Activated CD4-positive, CD25-positive, alpha-beta regulatory T cell treated with anti-CD3 and anti-CD28 coated beads, Interleukin-2, amount 50 U/mL, for 16 hours (primary cell): ENCODE results near the gene TXNDC9.
"Not testable (repeated sequence)": the region's sequence is repeated elsewhere in the genome, so short reads cannot be mapped to it uniquely, and the experiment has no call there.

Source experiments
- DNase-seq: peaks from one replicate; pipeline ENCODE4 v3.0.0-alpha.2; 2020; ENCODE audit warnings: low read depth, low spot score

The TXNDC9 gene

DNA sequence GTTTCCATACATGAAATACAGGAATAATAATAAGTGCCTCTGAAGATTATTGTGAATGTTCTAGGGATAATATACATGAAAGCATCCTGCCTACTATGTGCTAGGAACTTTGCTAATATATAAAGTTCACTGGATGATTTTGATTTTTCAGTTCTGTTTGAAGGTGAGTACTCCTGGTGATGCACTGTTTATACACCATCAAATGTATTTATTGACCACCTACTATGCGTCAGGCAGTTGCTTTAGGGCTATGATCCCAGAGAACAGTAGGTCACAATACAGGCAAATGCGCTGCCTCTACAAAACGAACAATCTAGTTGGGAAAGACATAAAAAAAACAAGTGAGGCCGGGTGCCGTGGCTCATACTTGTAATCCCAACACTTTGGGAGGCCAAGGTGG is 10.7 kb downstream of the TXNDC9 start:
- DNase-seq, result no peak

- DNase-seq, result not testable (repeated sequence)
These were observed 18.3 kb downstream of the TXNDC9 start for GRCh38 chr2:99317873-99318200.

DNA sequence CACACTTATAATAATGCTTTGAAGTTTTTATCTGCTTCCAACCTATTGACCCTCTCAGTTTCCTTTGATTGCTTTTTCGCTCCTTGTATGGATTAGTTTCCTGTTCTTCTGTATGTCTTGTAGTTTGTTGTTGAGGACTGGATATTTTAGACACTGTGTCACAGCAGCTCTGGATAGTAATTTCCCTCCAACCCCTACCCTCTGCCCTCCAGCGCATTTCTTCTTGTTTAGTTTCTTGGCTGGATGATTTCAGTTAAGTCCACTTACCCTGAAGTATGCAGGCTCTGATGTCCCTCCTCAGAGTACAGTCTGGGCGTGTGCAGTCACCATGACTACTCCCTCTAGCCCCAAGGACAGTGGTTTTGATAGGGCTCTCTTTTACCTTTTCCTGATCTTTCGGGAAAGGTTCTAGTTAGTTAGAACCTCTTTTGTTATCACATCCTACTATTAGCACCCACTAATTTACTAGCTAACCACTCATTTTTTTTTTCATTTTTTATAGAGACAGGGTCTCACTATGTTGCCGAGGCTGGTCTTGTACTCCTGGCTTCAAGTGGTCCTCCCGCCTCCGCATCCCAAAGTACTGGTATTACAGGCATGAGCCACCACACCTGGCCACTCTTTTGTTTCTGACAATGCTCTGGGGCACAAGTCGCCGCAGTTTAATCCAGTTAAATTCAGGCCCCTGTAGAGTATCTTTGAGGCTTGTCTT is 18.8 kb downstream of the TXNDC9 start:
- DNase-seq, result no peak

DNA sequence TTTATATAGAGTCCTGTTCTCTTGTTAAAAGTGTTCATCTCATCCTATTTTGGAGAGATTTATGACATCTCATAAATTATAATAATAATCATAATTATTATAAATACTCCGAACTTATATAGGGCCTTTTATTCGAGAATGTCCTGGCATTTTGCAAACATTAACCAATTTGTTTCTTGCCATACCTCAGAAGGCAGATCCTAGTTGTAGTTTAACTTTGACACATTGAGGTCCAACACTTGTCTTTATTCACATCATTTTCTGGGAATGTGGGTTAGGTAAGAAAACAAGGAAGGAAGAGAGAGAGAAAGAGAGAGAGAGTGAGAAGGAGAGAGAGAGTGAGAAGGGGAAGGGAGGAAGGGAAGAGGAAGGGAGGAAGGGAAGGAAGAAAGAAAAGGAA is 35.0 kb downstream of the TXNDC9 start, which contains the start of gene LYG1:
Gene LYG1, minus strand, starts transcription at position 101 of the 400 bp plus-strand sequence. CDS start 5,527 bp downstream, outside the sequence.
- DNase-seq, result not testable (repeated sequence)

GRCh38 chr2:99299580-99299979 is 36.6 kb downstream of the TXNDC9 start:
- no peak for DNase-seq

- DNase-seq, result no peak
These were observed 38.1 kb downstream of the TXNDC9 start for GRCh38 chr2:99297994-99298393.

DNA sequence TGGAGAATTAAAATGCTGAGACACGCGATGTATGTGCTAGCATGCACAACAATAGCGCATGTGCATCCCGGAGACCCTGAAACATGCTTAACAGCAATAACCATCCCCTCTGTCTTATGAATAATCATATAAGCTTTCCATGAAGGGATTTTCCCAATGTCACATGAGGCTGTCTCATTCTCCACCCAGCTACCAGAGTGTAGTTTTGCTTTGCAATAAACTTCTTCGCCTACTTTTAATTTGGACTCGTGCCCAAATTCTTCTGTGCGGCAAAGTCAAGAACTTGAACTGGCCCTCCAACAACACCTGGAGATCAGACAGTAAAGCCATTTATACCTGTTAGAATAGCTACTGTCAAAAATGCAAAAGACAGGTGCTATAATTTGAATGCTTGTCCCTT is 50.6 kb downstream of the TXNDC9 start:
- no peak for DNase-seq

GRCh38 chr2:99279969-99280695 is 56.0 kb downstream of the TXNDC9 start:
- no peak for DNase-seq

GRCh38 chr2:99278793-99279291 is 57.3 kb downstream of the TXNDC9 start:
- no peak for DNase-seq

DNA sequence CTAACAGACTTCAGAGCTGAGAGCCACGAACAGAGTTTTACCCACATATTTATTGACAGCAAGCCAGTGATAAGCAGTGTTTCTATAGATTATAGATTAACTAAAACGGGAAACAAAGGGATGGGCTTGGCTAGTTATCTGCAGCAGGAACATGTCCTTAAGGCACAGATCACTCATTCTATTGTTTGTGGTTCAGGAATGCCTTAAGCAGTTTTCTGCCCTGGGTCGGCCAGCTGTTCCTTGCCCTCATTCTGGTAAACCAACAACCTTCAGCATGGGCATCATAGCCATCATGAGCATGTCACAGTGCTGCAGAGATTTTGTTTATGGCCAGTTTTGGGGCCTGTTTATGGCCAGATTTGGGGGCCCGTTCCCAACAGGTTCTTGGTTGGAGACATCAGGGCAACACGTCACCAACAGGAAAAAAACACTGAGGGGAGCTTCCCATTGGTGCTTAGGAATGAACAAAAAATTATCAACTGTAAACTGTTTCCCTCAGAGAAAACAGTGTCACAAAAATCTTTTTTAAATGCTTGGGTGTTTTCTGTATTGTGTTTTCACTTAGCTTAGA is 57.9 kb downstream of the TXNDC9 start:
- DNase-seq, result not testable (repeated sequence)

GRCh38 chr2:99275882-99276281 is 60.3 kb downstream of the TXNDC9 start:
- DNase-seq, result no peak
